G401 (cell line): Measurements from ENCODE around the gene ARMC3. TPM values are rescaled to one million over a fixed set of nuclear protein-coding genes. Genes with fewer than 3 reads are reported as not detected.
"Not testable (repeated sequence)": the region's sequence is repeated elsewhere in the genome, so short reads cannot be mapped to it uniquely, and the experiment has no call there.

ENCODE experiments used
- DNase-seq: peaks from one replicate; pipeline ENCODE4 v3.0.0-alpha.2; 2015; ENCODE audit warnings: low spot score
- in situ Hi-C: cut with HindIII; loops from 2 replicates; pipeline ENCODE4 v1.10.0; 2016; ENCODE audit warnings: low sequenced_read_pairs, mixed read lengths
- total RNA-seq: library from RNA; depleted of rRNA; stranded (reverse); fragments of >200 nt; shearing (Covaris generic); gene quantifications from 2 replicates; pipeline ENCODE4 v1.2.3, GENCODE V29; 2014; rRNA removed

The ARMC3 gene
- total RNA-seq: not detected in 2 replicates

- in situ Hi-C loops: no loop called here
- DNase-seq: no peak
Measured at GRCh38 chr10:22927661-22928403, at the start of gene ARMC3. ARMC3 (plus strand) TSS chr10:22928053; CDS start chr10:22931997, 3,944 bp downstream.

GRCh38 chr10:22891797-22892196 is 36.1 kb upstream of the ARMC3 start:
- in situ Hi-C loops: no loop called here
- DNase-seq: no peak

GRCh38 chr10:22893781-22894180 is 34.1 kb upstream of the ARMC3 start:
- no peak for DNase-seq
- in situ Hi-C loops: no loop called here

- DNase-seq: no peak
- in situ Hi-C loops: no loop called here
Measured at GRCh38 chr10:22894714-22895113, 33.1 kb upstream of the ARMC3 start.

GRCh38 chr10:22895252-22895651 is 32.6 kb upstream of the ARMC3 start:
- in situ Hi-C loops: no loop called here
- no peak for DNase-seq

GRCh38 chr10:22897371-22897770 is 30.5 kb upstream of the ARMC3 start:
- in situ Hi-C loops: no loop called here
- DNase-seq: no peak

- in situ Hi-C loops: no loop called here
- DNase-seq: no peak
Measured at GRCh38 chr10:22899307-22899706, 28.5 kb upstream of the ARMC3 start.

- in situ Hi-C loops: no loop called here
- DNase-seq: no peak
Measured at GRCh38 chr10:22899775-22900174, 28.1 kb upstream of the ARMC3 start.

GRCh38 chr10:22900841-22901601 is 26.8 kb upstream of the ARMC3 start:
- in situ Hi-C loops: no loop called here
- DNase-seq: no peak

- in situ Hi-C loops, DNase-seq: not testable (repeated sequence)
Measured at GRCh38 chr10:22902147-22902546, 25.7 kb upstream of the ARMC3 start.

GRCh38 chr10:22903694-22904093 is 24.2 kb upstream of the ARMC3 start:
- in situ Hi-C loops: no loop called here
- DNase-seq: no peak

GRCh38 chr10:22906767-22907166 is 21.1 kb upstream of the ARMC3 start:
- DNase-seq: no peak
- in situ Hi-C loops: no loop called here

GRCh38 chr10:22908837-22909236 is 19.0 kb upstream of the ARMC3 start:
- in situ Hi-C loops: no loop called here

GRCh38 chr10:22909673-22910072 is 18.2 kb upstream of the ARMC3 start:
- in situ Hi-C loops, DNase-seq: not testable (repeated sequence)

More at GRCh38 chr10:22908837-22909236, 19.0 kb upstream of the ARMC3 start:
- no peak for DNase-seq

GRCh38 chr10:22911067-22911466 is 16.8 kb upstream of the ARMC3 start:
- no peak for DNase-seq
- in situ Hi-C loops: no loop called here

GRCh38 chr10:22911889-22912762 is 15.7 kb upstream of the ARMC3 start:
- in situ Hi-C loops: no loop called here
- no peak for DNase-seq

GRCh38 chr10:22912763-22913384 is 15.0 kb upstream of the ARMC3 start:
- in situ Hi-C loops: no loop called here
- no peak for DNase-seq

GRCh38 chr10:22913474-22914092 is 14.3 kb upstream of the ARMC3 start:
- no peak for DNase-seq
- in situ Hi-C loops: no loop called here

- no peak for DNase-seq
- in situ Hi-C loops: no loop called here
Measured at GRCh38 chr10:22915314-22915713, 12.5 kb upstream of the ARMC3 start.
